Measurements from ENCODE around the gene RSPH6A. TPM values are rescaled to one million over a fixed set of nuclear protein-coding genes. Genes with fewer than 3 reads are reported as not detected.
A peak's percentile ranks its signal among the peaks of the same experiment; 100 is the strongest.

Gene RSPH6A
- total RNA-seq, 1 experiment from 2014 or later: 0.55 TPM

DNA sequence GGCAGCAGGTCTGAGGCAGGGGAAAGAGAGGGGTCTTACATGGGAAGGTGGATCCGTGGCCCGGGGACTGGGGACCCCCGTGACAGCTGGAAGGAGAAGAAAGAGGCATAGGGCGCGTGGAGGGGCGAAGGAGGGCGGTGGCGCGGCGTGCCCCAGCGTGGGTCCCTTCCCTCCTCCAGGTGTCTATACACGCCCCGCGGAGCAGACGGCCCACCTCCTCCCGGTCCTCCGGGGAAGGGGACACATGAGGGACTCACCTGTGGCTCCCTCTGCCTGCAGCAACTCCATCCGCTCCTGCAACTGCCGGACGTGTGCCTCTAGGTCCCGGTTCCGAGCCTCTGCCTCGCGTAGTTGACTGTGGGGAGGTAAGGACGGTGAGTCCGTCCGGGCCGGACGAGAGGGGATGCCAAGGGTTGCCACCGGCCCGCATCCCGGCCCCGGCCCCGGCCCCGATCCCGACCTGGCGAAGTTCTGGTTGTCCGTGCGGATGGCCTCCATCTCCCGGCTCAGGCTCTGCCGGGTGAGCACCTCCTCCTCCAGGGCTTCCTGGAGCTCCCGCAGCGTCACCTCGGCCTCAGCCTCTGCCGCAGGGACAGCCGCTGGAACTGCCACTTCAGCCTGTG is 43.7 kb downstream of the RSPH6A start:
- Histone ChIP-seq H4K20me1 (ENCODE audit: control insufficient read depth, insufficient read depth, insufficient read length) (no peaks in the 10 kb centered on the region), H3K79me1 (ENCODE audit: insufficient read depth, low read depth, low read length, poor library complexity, severe bottlenecking) (no peaks in the 10 kb centered on the region), H3K18ac (ENCODE audit: insufficient read length, low read depth, low read length) (no peak overlapping the region), H2AFZ (ENCODE audit: low read length) (no peak overlapping the region), H2AK5ac (ENCODE audit: insufficient read length, low read length) (no peak overlapping the region), H4K5ac (ENCODE audit: insufficient read length, low read depth, low read length) (no peak overlapping the region), H2BK20ac (ENCODE audit: low read depth, low read length, poor library complexity, severe bottlenecking) (no peak overlapping the region), H3K9me3 (ENCODE audit: control insufficient read depth, low read depth, low read length) (no peaks in the 10 kb centered on the region), H4K91ac (ENCODE audit: insufficient read length, low read depth, low read length) (no peak overlapping the region), H3K27ac (ENCODE audit: insufficient read length, low read depth, low read length) (no peak overlapping the region), H2BK15ac (ENCODE audit: low read depth, low read length) (no peak overlapping the region), H3K23ac (ENCODE audit: insufficient read length, low read depth, low read length) (no peak overlapping the region), H3T11ph (ENCODE audit: low read length) (no peak overlapping the region), H3K27me3 (ENCODE audit: insufficient read depth, low read length) (no peaks in the 10 kb centered on the region), H2BK120ac (ENCODE audit: low read depth, low read length, poor library complexity, severe bottlenecking) (no peak overlapping the region), H2BK12ac (ENCODE audit: insufficient read length, low read depth, low read length) (no peak overlapping the region), H3K23me2 (ENCODE audit: insufficient read length, low read depth, low read length, poor library complexity, severe bottlenecking) (peaks cover 18% of the 10 kb centered on the region), H2BK5ac (ENCODE audit: insufficient read length, low read length) (no peak overlapping the region), H3K9ac (ENCODE audit: extremely low read depth, insufficient read length, low read length) (no peak overlapping the region), H3K4me2 (ENCODE audit: insufficient read depth, insufficient read length, low read length) (peak overlapping the region; percentile 58), H3K56ac (ENCODE audit: insufficient read length, low read depth, low read length) (no peak overlapping the region), H3K14ac (ENCODE audit: insufficient read depth, low read length) (no peak overlapping the region), H3K4me1 (ENCODE audit: insufficient read depth, low read length) (no peaks in the 10 kb centered on the region), H4K8ac (replicated peaks; ENCODE audit: insufficient read length, low read depth, low read length) (no peak overlapping the region), H3K4ac (ENCODE audit: low read depth, low read length) (no peak overlapping the region), H3K79me2 (ENCODE audit: insufficient read depth, low read length) (no peaks in the 10 kb centered on the region)
- Mint-ChIP-seq H3K4me3 (peak overlapping the region; percentile 82 to 93), H3K27me3 (ENCODE audit: low read depth) (peaks cover 3% of the 10 kb centered on the region), H3K4me1 (peaks cover 7 to 17% of the 10 kb centered on the region in 2 experiments), H3K9me3 (no peaks in the 10 kb centered on the region; a peak in 1 of 5 replicates), H3K36me3 (ENCODE audit: insufficient read depth in 1 of 3, low read depth in 3 of 3) (peaks cover 5 to 26% (median 16%) of the 10 kb centered on the region in 3 experiments), H3K27ac (peak overlapping the region; percentile 83 to 92 (median 85); a peak in 6 of 7 replicates)
- no CpG with 5 or more reads among the region's 46 CpGs for WGBS (ENCODE audit: extremely low coverage, insufficient read length, low lambda C conversion rate)
- TF ChIP-seq, protein P1, sequence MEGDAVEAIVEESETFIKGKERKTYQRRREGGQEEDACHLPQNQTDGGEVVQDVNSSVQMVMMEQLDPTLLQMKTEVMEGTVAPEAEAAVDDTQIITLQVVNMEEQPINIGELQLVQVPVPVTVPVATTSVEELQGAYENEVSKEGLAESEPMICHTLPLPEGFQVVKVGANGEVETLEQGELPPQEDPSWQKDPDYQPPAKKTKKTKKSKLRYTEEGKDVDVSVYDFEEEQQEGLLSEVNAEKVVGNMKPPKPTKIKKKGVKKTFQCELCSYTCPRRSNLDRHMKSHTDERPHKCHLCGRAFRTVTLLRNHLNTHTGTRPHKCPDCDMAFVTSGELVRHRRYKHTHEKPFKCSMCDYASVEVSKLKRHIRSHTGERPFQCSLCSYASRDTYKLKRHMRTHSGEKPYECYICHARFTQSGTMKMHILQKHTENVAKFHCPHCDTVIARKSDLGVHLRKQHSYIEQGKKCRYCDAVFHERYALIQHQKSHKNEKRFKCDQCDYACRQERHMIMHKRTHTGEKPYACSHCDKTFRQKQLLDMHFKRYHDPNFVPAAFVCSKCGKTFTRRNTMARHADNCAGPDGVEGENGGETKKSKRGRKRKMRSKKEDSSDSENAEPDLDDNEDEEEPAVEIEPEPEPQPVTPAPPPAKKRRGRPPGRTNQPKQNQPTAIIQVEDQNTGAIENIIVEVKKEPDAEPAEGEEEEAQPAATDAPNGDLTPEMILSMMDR (conservative IDR thresholded peaks at IDR 0.05): no peak
- no peak for DNase-seq

Measured in H9 (cell line).